HCEC 1CT (cell line): ENCODE data around the gene HEYL.

Source experiments
- DNase-seq: peaks from one replicate; pipeline ENCODE4 v3.0.0-alpha.2; 2017

HEYL gene

DNA sequence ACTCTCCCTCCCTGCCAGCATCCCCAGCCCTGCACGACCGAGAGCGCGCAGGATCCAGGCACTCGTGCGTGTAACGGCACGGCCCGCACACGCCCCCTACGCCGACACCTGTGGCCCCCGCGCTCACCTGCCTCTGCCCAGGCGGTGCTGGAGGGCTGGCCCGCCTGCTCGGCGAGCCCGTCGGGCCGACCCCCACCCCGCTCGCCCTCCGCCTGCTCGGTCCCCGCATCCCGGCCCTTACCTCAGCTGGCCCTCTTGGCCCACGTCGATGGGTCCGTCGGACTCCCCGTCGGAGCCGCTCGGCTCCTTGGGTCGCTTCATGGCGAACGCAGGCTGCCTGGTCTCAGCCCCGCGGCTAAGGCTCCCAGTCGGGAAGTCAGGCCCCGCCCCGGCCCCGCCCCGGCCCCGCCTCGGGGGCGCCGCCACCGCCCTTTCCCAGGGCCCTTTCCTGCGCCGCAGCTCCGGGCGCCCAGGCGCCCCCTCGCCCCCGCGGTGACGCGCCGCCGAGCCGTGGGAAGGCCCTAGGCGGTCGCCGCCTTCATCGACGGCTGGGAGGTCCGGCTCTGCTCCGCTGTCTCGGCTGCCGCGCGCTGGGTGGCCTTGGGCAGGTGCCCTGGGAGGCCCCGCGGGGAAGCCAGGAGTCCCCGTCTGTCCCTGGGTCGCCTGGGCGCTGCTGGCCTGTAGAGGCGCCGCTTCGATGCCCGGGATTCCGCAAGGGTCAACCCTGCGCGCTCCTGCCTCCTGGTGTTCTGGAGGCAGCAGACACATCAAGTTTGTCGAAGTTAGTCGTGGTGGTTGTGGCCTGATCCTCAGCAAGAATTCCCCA lies at the start of gene HEYL:
Gene HEYL, minus strand, starts transcription at position 339 of the 826 bp plus-strand sequence. Its CDS starts 18 bp downstream, at position 321.
- DNase-seq, result no peak

DNA sequence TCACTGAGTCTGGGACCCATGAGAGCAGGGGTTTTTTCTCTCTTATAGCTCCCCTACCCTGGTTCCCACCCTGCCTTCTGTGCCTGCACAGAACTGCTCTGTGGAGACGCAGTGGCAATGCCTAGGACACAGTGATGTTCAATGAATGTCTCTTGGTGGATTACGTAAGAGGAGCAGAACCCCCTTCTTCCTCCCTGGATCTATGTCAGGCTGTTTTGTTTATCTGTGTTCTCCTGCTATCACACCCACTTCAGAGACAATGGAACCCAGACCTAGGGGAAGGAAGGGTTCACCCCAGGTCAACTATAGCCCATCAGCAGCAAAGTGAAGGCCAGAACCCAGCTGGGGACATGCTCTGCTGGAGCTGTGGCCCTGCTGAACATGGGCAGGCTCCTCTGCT lies 49.8 kb upstream of the HEYL start:
- DNase-seq, result no peak

DNA sequence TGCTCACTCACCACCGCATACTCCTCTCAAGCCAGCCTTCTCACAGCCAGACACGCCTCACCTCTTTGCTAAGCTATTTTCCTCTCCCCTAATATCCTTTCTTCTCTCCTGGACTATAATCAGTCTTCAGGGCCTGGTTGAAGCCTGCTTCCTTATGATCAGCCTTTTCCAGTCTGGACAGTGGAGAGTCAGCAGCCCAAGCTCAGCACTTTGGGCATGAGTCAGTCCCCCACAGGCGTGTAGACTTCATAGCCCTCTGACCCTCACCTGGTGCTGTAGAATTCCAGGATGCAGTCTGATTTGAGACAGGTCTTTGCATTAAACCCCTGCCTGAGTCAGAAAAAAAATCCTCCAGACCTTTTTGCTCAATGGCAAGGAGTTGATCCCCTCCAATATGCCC lies 49.3 kb upstream of the HEYL start:
- no peak for DNase-seq

DNA sequence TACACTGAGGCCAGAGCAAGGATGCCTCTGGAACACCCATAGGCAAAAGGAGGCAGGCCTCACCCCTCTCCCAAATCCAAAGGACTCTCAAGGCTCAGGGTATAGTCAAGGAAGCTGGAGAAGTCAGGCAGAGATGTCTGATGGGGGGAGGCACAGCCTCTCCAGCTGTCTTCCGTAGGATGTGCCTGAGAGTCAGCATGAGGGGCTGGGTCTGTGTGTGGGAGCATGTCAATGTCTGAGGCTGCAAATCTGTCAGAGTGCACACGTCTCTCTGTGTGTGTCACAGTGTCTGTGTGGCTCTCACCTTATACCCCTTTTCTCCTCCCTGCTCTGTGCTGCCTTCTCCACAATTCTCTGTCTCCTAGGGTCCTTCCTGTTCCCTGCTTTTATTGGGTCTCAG lies 47.8 kb upstream of the HEYL start:
- DNase-seq, result no peak

DNA sequence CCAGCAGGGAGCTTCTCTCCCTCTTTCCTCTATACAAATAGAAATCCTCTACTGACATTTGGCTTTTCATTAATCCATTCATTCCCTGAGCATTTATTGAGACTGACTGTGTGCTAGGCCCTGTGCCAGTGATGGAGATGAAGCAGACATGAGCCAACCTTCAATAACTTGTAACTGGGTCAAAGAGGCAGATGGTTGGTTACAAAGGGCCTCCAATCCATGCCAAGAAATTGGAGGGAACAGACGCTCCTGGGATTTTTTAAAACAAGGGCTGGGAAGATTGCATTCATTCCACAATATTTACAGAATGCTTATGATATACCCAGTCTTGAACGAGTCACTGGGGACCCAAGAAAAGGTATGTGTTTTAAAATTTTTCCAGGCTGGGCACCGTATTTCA lies 45.6 kb upstream of the HEYL start:
- DNase-seq, result no peak

DNA sequence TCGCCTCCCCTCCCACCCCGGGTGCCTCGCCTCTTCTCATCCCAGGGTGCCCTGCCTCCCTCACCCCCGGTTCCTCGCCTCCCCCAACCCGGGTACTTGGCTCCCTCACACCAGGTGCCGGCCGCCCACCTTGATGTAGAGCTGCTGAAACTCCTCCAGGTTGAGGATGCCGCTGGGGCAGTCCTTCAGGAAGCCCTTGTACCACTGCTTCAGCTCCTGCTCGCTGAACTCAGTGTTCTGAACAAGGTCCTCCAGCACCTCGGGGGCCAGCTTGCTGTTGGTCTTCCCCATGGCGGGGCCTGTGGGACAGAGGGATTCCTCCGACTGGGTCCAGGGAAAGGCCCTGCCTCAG lies 44.8 kb upstream of the HEYL start:
- no peak for DNase-seq

DNA sequence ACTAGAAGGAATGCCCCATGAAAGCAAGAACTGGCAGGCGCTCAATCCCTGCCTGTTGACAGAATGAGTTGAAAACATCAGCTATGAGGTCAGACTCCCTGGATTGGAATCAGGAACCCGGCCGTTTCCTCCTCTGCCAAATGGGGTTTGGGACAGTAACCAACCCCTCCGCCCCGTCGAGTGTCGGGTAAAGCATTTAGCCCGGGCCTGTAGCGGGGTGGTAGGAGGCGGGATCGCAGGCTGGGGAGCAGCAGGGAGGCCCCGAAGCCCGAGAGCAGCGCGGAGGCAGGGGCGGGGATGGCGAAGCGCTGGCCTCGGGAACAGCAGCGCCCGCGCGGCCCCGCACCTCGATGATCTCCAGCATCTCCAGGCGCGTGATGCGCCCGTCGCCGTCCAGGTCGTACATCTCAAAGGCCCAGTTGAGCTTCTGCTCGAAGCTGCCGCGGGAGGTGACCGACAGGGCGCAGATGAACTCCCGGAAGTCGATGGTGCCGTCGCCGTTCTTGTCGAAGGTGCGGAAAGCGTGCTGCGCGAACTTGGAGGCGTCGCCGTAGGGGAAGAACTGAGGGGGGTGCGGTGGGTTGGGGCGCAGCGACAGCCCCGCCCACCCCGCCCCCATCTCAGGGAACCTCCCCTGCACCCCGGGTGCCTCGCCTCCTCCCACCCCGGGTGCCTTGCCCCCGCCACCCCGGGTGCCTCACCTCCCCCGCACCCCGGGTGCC lies 44.3 kb upstream of the HEYL start:
- no peak for DNase-seq

DNA sequence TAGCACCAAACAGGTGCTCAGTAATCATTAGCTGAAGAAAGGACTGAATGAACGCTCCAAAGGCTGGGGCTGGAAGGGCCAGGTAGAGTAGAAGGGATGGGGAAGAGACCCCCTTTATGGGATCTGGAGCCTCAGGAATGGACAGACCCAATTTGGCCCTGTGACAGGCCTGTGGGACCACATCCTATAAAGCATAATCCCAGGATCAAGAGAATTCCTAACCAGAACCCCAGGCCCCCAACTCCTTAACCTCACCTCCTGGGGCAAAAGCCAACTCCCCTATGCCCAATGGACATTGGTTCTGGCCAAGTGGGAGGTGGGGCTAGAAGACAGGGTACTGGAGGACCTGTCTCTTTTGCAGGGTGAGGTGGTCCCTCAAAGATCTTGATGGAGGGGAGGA lies 42.6 kb upstream of the HEYL start:
- no peak for DNase-seq

DNA sequence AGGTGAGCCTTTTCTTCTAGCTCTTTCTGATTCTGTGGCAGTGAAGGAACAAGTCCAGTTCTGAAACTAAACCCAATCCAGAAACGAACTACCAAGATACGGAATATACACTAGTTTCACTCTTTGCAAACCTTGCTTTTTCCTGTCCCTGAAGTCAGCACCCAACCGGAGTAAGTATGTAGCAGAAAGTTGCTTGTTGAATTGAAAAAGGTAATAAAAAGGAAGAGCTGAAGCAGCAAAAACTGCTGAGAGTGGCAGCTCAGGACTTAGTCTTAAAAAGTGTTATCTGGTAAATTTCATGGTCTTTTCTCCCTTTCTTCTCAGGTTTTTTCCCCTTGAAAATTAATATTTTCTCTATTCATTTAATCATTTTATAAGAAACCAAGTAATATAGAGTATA lies 41.9 kb upstream of the HEYL start:
- no peak for DNase-seq

DNA sequence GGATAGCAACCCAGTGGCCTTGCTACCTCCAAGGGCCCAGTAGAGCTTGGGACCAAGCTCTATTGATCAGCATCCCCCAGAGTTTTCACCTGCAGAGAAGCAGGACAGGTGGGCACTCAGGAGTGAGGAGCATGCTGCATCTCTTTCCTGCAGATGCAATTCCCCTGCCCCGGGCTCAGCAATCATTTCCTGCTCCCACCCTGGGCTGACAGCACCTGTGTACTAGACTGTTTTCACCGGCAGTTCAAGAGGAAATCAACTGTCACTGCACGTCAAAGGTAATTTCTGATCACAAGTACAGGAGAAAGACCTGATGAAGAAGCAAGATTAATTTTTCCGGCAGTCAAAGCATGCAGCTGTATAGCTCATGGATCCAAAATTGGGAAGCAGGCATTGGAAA lies 41.3 kb upstream of the HEYL start:
- no peak for DNase-seq

DNA sequence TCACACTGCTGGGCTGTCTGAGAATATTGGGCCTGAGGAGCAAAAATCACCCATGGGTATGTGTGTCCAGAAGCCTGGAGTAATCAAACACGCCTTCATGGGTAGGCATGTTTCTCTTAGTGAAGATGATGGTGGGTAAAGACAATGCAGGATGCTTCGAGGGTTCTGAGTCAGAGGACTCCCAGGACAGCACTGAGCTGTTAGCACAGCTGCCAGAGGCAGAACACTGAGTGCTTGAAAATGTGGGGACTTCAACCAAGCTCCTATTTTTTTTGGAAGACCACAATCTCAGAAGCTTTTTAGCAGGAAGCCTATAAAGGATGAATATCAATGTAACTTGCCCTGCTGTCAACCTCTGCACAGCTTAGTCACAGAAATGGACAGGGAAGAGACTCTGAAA lies 40.4 kb upstream of the HEYL start:
- DNase-seq, result no peak

DNA sequence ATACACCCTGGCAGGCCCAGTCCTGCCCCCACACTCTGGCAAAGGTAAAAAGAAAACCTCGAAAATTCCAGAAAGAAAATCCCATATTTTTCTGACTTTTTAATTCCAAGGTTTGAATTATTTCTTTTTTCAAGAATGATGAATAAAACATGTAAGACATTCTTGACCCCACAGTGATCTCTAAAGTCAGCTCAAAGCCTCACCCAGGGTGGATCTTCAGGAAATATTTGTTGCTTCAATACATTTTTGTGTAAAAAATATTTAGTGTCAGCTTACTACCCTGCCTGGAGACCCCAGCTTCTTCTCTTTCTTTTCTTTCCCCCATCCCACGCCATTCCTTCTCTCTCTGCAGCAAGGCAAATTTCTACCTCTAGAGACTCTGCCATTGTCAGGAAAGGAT lies 39.4 kb upstream of the HEYL start:
- no peak for DNase-seq

DNA sequence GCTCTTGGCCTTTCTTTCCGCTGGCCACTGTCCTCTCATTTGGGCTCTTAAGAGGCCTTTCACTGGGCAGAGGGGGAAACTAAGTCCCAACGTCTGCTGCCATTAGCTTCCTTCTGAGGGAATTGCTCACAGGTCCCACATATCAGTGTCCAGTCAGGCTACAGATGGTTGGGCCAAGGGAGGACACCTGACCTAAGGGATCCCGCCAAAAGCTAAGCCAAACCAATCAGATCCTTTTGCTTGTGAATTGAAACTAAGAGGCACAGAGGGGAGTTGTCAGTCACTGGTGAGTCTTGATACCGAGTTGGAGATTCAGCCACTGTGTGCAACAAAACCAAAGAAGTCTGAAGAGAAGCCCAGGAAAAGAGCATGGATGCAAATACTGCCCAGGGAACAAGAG lies 38.2 kb upstream of the HEYL start:
- no peak for DNase-seq

DNA sequence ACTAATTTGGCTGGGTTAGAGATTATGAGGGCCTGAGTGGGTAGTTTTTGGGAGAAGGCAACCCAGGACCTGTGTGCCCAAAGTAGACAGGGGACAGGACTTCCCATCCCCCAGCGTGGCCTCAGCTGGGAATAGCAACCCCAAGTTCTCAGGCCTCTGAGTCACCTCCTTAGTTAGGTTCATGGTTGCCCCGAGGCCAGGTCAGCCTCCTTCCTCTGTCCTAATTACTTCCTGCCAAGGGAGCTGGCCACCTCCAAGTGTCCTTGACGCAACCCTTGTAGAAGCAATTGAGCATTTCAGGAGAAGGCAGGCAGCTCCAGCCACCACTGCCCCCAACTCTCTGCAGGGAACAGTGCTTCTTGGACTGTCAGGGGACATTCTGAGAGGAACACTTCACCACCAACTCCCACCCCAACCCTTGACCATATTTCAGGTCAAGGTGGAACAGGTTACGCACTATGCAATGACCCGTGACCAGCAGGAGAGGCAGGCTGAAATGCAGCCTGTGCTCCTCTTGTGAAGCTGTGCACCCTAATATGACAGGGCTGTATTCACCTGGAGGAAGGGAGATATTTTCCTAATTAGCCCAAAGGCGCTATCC lies 37.6 kb upstream of the HEYL start:
- no peak for DNase-seq

DNA sequence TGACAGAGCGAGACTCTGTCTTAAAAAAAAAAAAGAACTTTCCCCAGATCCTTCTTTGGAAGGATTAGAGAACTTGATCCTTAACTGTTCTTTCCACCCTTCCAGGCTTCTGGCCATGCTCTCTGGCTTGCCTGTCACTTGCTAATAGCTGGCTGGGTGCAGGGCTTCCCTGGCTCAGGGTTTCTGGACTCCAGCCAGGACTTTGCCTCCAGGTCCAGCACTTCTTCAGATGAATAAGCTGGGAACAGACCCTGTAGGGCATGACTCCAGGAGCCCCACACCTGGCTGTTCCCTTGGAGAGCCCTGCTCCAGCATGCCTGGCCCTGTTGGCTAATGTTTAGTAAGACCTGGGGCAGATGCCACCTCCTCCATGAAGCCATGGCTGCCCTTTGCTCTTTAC lies 35.8 kb upstream of the HEYL start:
- DNase-seq, result no peak

DNA sequence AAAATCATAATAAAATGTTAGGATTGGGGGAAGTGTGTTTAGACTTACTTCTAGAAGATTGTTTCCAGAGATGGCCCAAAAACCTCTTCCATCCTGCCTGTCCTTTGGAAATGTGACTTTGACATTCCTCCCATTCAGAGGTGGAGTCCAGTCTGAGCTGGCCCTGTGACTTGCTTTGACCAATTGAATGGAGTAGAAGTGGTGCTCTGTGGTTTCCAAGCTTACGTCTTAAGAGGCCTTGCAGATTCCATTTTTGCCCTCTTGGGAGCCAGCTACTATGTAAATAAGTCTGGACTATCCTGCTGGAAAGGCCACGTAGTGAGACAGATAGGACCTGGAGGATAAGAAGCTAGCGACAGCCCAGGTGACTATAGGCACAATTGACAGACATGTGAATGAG lies 33.8 kb upstream of the HEYL start:
- DNase-seq, result no peak

DNA sequence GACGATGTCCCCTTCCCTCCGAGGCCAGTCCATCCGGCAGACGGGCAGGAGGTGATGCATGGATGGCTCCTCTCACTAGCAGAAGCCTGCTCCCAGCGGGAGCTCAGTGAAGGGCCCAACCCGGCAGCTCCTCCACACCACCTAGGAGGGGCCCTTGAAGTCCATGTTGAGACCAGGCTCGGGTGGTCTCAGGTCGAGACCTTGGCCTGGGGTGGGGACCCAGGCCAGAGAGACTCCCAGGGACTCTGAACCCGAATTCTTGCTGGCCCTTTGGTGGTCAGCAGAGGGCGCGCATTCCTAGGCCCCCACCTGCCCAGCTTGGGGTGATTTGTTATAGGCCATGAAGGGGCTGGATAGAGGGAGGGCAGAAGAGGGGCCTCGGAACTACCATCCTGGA lies 33.1 kb upstream of the HEYL start:
- DNase-seq, result no peak

DNA sequence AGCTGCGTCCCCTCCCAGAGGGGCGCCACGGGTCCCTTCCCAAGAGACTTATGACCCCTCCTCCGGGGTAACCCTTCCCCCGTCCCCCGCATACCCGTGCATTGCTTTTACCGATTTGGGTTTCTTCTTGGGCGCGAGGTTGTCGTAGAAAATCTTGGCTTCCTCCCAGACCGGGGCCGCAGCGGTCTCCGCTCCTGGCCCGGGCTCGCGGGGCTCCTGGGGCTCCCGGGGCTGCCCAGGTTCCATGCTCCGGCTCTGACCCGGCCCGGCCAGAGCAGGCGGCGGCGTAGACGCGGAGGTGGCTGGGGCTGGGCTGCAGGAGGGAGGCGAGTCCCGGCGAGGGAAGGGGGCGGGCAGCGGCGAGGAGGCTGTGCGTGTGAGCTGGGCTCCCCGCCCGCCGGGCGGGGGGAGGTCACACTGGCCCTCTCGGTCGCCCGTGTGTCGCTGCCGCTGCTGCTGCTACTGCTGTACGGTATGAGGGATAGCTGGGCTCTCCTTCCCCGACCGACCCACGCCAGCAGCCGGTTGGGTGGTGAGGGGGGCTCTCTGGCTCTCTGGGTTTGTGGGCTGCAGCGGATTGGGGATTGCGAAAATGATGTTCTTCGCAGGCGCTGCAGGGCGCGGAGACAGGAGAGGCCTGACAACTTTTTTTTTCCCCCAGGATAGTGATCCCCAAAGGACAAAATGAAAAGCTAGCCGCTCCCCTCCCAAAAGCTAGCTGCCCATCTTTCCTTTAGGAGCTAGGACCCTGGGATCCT lies 32.5 kb upstream of the HEYL start, which contains the start of gene NT5C1A:
Gene NT5C1A, minus strand, starts transcription at position 315 of the 758 bp plus-strand sequence. Its CDS starts 69 bp downstream, at position 246.
- DNase-seq, result no peak

DNA sequence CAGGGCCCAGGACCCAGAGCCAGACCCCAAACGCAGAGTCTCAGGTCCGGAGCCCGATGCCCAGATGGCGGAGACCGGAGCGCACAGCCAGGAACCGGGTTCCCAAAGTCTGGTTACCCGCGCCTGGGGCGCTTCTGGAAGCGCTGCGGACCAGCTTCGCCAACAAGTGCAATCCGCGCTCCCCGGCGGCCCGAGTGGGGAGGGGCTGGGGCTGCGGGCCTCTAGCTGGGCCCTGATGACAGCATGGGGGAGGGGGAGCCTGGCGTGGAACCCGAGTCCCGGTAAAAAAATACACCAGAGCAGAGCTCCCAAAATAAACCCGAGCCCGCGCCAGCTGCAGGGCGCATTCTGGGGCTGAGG lies 32.0 kb upstream of the HEYL start:
- no peak for DNase-seq

DNA sequence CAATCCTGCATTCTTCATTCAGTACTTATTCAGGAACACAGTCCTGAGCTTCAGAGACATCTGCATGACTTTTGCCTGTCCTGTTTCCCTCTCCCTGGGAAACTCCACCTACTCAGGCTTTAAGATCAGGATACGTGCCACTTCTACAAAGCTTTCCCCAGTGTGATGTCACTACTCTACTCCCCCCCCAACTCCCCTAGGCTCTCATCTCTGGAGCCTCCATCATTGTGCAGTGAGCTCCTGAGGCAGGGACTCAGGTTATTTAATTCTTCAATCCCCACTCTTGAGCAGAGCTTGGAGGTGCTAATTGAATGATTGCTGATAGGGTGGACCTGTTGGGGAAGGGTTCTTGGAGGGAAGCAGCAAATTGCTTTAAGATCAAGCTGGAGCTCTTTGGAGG lies 31.2 kb upstream of the HEYL start:
- no peak for DNase-seq

DNA sequence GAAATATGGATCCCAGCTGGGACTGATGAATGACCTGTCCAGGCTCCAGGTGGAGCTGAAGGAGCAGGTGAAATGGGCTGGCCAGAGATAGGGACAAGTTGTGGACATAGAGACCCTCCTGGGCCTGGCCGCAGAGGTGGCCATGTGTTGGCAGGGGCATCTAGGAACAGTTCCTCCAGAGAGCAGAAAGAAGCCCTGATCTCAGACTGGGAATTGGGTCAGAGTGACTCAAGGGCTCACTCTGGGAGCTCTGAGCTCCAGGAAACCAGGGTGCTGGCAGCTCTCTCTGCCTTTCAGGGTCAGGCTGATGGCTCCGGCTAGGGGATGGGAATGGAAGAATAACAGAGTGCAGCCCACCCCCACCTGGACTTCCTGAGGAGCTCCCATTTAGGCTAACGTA lies 29.5 kb upstream of the HEYL start:
- DNase-seq, result no peak

DNA sequence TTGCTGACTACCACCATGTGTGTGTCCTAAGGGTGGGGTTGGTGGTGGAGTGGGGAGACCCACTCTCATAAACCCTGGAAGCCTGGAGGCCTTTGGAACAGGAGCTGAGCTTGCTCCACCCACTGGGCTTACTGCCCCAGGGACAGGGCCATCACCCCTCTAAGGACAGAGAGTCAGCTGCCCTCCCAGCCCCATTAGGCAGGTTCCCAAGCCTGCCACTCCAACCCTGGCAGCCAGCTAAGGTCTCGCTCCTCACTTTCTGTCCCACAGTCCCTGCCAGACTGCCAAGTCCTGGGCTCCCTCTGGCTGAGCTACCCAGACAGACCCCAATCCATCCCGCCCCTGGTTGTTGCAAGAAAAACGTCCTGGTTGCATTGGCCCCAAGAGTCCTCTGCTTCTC lies 28.7 kb upstream of the HEYL start:
- DNase-seq, result no peak

DNA sequence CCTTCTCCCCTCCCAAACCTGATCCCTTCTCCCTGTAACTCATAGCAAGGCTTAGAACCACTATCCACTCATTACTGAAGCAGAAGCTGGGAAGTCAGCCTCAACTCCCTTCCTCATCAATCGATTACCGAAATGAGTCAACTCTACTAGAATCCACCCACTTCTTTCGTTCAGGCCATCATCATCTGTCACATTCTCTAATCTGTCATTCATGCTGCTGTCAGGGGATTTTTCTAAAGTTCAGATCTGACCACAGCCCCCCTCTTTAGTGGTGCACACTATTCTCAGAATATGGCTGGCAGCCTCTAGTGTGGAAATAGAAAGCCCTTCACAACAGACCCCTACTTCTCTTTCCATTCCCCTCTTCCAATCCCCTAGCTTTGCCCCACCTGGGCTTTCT lies 27.3 kb upstream of the HEYL start:
- DNase-seq, result no peak

DNA sequence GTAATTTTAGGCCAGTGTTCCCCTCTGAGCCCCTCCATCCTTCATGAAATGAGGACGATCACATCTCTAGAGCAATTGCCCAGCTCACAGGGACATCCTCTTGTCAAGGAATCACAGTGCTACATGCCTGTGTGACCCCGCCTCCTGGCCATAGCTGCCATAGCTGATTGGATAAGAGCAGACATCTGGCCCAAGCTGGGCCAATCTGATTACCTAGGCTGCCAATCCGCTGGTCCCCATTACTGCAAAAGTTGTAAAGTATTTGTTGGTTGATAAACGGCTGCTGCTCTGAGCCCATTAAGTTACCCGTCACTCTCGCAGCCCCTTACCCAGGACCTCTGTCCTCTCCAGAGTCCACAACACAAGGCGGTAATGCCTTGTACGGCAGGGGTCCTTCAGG lies 24.1 kb upstream of the HEYL start:
- DNase-seq, result no peak
